Prostate gland (tissue), 2 donors: ENCODE results near the gene DSCAML1.

Experiments
- POLR2AphosphoS5 ChIP-seq: sonication (generic); formaldehyde crosslinking; IDR thresholded peaks from one replicate; pipeline ENCODE4 v1.6.1; 2017; ENCODE audit warnings: antibody characterized with exemption
- TF ChIP-seq, protein P1 (sequence below), 4 experiments: fragments of 200-600 bp in 2 of 4; fragments of 450-650 bp in 2 of 4; sonication (generic) in 2 of 4; IDR thresholded peaks; 1 replicate in 3 of 4; 2 replicates in 1 of 4; pipeline ENCODE4 v1.5.1; 2016 to 2019; ENCODE audit warnings: antibody characterized with exemption in 4 of 4, mild to moderate bottlenecking in 2 of 4, moderate library complexity in 2 of 4

GRCh38 chr11:117799634-117800033 lies 2.6 kb upstream of the DSCAML1 start:
- TF ChIP-seq POLR2AphosphoS5, result no peak
- TF ChIP-seq, protein P1, sequence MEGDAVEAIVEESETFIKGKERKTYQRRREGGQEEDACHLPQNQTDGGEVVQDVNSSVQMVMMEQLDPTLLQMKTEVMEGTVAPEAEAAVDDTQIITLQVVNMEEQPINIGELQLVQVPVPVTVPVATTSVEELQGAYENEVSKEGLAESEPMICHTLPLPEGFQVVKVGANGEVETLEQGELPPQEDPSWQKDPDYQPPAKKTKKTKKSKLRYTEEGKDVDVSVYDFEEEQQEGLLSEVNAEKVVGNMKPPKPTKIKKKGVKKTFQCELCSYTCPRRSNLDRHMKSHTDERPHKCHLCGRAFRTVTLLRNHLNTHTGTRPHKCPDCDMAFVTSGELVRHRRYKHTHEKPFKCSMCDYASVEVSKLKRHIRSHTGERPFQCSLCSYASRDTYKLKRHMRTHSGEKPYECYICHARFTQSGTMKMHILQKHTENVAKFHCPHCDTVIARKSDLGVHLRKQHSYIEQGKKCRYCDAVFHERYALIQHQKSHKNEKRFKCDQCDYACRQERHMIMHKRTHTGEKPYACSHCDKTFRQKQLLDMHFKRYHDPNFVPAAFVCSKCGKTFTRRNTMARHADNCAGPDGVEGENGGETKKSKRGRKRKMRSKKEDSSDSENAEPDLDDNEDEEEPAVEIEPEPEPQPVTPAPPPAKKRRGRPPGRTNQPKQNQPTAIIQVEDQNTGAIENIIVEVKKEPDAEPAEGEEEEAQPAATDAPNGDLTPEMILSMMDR (IDR thresholded peaks at IDR 0.05), result no peak
